GM12873 (cell line): ENCODE results near the gene GLRA1.

Experiments used
- TF ChIP-seq, protein P1 (sequence below): IDR thresholded peaks from 2 replicates; pipeline ENCODE4 v1.5.1; 2012; ENCODE audit warnings: low read depth, mild to moderate bottlenecking, moderate library complexity, low read length, control low read depth; ENCODE audit not compliant: insufficient read depth; ENCODE audit errors: missing control alignments

GLRA1 gene

DNA sequence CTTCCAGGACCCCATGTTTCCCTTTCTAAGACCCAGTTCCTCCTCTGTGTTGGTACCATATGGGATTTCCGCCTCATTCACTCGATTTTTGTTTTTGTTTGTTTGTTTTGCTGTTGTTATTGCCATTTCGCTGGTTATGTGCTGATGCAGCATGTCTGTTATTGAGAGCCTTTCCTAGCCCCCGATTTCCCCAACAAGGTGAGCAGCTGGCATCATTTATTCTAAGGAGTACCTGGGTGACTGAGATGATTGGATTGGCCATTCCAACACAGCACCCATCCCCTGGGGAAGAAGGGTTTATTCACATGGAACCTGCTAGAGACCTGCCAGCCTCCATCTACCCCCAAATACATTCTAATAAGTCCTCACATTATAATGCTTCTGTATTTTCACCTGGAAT, 2.7 kb downstream of the GLRA1 start:
- TF ChIP-seq, protein P1, sequence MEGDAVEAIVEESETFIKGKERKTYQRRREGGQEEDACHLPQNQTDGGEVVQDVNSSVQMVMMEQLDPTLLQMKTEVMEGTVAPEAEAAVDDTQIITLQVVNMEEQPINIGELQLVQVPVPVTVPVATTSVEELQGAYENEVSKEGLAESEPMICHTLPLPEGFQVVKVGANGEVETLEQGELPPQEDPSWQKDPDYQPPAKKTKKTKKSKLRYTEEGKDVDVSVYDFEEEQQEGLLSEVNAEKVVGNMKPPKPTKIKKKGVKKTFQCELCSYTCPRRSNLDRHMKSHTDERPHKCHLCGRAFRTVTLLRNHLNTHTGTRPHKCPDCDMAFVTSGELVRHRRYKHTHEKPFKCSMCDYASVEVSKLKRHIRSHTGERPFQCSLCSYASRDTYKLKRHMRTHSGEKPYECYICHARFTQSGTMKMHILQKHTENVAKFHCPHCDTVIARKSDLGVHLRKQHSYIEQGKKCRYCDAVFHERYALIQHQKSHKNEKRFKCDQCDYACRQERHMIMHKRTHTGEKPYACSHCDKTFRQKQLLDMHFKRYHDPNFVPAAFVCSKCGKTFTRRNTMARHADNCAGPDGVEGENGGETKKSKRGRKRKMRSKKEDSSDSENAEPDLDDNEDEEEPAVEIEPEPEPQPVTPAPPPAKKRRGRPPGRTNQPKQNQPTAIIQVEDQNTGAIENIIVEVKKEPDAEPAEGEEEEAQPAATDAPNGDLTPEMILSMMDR, result no peak

DNA sequence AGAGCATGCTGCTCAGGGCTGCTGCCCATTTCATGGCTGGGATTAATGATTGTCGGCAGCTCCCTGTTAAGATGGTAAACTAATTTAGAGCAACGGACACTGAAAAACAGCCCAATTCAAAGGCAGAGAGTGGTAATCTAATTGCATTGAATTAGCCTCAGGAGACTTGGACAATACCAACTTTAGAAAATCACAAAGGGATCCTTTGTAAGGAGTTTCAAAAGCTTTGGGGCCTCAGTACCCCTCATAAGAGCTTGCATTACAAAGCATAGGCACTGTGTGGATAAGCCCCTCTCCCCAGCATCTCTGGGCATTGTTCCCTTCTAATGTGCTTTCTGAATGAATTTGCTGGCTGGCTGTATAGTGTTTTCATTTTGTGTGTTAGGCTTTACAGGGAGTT, 6.7 kb downstream of the GLRA1 start:
- TF ChIP-seq, protein P1, result no peak

DNA sequence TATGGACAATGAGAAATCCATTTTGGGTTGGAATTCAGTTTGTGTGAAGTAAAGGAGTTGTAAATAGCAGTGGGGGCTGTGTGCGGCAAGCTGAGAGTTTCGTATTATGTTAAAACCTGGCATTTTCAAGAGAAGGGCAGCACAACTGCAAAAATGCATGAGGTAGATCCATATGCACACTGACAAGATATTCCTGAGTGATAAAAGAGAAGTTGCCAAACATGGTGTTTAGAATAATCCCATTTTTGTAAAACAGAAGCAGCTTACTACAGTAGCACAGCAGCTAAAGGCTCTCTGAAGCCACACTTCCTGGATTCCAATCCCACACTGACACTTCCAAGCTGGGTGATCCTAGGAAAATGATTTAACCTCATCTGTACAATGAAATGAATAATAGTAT, 11.2 kb downstream of the GLRA1 start:
- TF ChIP-seq, protein P1, result no peak

DNA sequence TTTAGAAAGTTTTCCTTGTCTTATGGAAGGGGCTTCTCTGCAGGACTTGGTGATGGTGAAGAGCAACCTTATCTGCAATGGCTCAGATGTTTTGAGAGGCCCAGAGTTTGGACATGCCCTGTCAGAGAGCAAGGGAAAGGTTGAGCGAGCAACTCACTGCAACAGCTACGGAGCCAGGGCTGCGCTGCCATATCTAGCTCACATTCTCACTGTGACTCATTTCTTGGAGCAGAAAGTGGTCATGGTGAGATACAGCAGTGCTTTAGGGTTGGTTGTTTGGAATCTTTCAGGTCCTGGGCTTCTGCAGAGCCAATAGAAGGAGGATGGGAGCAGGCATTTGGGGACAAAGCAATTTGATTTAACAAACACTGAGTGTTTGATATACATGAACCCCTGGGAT, 12.3 kb downstream of the GLRA1 start:
- TF ChIP-seq, protein P1, result no peak

DNA sequence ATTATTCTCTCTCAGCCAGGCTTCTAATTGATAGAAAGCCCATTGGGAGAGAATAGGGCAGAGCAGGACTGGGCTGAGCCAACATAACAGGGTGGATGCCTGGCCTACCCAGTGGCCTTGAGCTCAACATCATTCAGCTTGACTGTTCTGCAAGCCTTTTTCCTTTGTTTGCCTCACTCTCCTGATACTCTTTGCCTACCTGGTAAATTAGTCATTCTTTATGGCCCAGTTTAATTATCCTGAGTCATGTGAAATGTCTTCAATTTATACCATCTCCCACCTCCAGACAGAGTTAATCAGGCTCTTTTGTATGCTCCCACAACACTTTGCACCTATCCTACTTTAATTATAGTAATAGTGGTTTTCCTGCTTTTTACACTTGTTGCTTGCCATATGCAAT, 13.6 kb downstream of the GLRA1 start:
- TF ChIP-seq, protein P1, result no peak

DNA sequence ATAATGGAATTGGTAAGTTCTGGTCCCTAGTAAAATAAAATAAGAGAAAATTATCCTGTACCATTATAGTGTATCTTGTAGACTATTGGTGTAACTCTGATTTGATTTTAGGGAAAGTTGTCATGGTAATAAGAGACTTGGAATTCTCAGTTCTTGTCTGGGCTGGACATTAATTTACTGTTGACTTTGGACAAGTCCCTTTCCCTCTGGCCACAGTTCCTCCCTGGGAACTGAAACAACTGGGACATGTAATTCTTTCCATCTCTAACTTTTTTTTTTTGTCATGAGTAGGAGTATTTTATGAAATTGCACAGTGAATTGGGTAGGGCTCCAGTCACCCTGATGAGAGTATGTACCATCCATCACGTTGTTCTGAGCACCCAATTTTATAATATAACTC, 15.0 kb downstream of the GLRA1 start:
- TF ChIP-seq, protein P1, result no peak

DNA sequence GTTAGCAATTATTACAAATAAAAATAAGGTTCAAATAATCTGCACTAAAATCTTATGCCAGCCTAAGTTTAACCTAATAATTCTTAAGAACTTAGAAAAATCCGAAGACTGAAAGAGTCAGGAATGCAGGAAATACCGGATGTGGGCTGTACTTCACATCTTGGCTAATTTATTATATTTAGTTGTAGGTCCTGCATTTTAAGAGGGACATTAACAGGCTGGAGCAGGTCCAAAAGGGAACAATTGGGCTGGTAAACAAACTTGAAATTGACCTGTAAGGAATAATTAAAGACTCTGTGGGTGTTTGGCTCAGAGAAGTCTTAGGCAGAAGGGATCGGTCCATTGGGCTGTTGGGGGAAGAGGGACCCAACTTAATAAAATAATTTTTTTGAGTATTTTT, 18.4 kb downstream of the GLRA1 start:
- TF ChIP-seq, protein P1, result no peak

DNA sequence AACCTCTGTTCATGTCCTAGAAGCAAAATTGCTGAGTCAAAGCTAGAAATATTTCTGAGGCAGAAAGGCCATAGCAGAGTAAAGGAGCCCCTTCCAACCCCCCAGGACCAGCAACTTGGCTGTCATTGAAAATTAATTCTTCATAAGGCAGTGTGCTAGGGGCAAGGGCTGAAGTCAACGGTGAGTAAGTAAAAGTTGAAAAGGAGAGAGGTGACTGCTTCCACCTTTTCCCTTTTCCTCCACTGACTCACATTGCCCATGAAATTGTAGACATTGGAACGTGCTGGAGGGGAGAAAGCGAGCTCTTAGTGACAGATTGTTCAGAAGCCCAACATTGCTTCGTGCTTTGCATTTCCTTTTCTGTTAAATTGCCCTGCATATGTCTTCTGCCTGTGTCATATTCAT, 19.1 kb downstream of the GLRA1 start:
- TF ChIP-seq, protein P1, result no peak
